Gastroesophageal sphincter (tissue), 2 donors: ENCODE measurements around the gene MEGF11.

Experiments
- POLR2A ChIP-seq, 2 donors: fragments of 450-650 bp; IDR thresholded peaks; one replicate each; pipeline ENCODE4 v1.6.1; 2017; ENCODE audit warnings: antibody characterized with exemption in 2 of 2, mild to moderate bottlenecking in 2 of 2, moderate library complexity in 1 of 2
- POLR2AphosphoS5 ChIP-seq: sonication (generic); formaldehyde crosslinking; IDR thresholded peaks from one replicate; pipeline ENCODE4 v1.6.1; 2017; ENCODE audit warnings: antibody characterized with exemption

DNA sequence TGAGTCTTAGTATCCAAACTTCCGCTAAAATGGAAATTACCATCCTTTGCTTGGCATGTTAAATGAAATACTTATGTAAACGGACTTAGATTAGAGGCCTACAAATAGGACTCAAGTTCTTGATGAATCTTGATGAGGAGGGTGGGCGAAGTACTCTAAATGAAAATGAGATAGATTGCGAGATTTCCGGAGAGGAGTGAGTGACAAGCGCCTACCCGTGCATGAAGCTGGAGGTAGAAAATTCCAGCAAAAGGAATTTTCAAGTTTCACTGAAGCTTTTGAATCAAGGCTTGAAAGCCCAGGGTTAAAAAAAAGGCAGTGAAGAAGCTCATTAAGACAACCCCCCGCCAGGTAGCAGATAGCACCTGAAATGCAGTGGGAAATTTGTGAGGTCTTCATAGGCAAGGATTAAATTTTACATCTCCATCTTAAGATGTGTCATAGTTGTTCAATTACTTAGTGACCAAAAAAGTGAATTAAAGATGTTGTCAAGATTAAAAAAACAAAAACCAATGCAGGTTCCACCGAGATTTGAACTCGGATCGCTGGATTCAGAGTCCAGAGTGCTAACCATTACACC is 384.9 kb downstream of the MEGF11 start:
- TF ChIP-seq POLR2A (IDR thresholded peaks at IDR 0.05) (no peak), POLR2AphosphoS5 (no peak)
